ENCODE results near the gene DDX31.

Gene DDX31

GRCh38 chr9:132585954-132586829, 83.6 kb downstream of the DDX31 start:
- no peak overlapping the region for H3K27ac ChIP-seq (ENCODE audit: low read depth, low read length)
- H3K9me3 ChIP-seq (ENCODE audit: low read length), result no peaks in the 10 kb centered on the region
- H3K4me1 ChIP-seq (ENCODE audit: insufficient read depth, low read length), result peaks cover 7% of the 10 kb centered on the region
- H3K36me3 ChIP-seq (ENCODE audit: insufficient read depth, low read length), result no peaks in the 10 kb centered on the region
- no peak overlapping the region for H3K9ac ChIP-seq (ENCODE audit: low read length)
- H3K4me3 ChIP-seq (ENCODE audit: low read depth in 1 of 2, low read length in 2 of 2), result no peak overlapping the region
- H3K27me3 ChIP-seq (ENCODE audit: control insufficient read depth in 1 of 2, insufficient read depth in 2 of 2, low read length in 2 of 2), result peaks cover 54 to 97% of the 10 kb centered on the region in 2 donors

- Histone ChIP-seq H3K27me3 (ENCODE audit: control insufficient read depth in 1 of 2, insufficient read depth in 2 of 2, low read length in 2 of 2) (peaks cover 55 to 98% of the 10 kb centered on the region in 2 donors), H3K27ac (ENCODE audit: low read depth, low read length) (no peak overlapping the region), H3K9ac (ENCODE audit: low read length) (no peak overlapping the region), H3K36me3 (ENCODE audit: insufficient read depth, low read length) (no peaks in the 10 kb centered on the region), H3K4me3 (ENCODE audit: low read depth in 1 of 2, low read length in 2 of 2) (no peak overlapping the region), H3K9me3 (ENCODE audit: low read length) (no peaks in the 10 kb centered on the region), H3K4me1 (ENCODE audit: insufficient read depth, low read length) (peaks cover 7% of the 10 kb centered on the region)
Observed at GRCh38 chr9:132584601-132585560, 84.9 kb downstream of the DDX31 start.

GRCh38 chr9:132583584-132584304, 86.0 kb downstream of the DDX31 start:
- Histone ChIP-seq H3K4me1 (ENCODE audit: insufficient read depth, low read length) (peaks cover 7% of the 10 kb centered on the region), H3K9me3 (ENCODE audit: low read length) (no peaks in the 10 kb centered on the region), H3K36me3 (ENCODE audit: insufficient read depth, low read length) (no peaks in the 10 kb centered on the region), H3K4me3 (ENCODE audit: low read depth in 1 of 2, low read length in 2 of 2) (no peak overlapping the region), H3K27me3 (ENCODE audit: control insufficient read depth in 1 of 2, insufficient read depth in 2 of 2, low read length in 2 of 2) (peaks cover 66 to 99% of the 10 kb centered on the region in 2 donors), H3K9ac (ENCODE audit: low read length) (no peak overlapping the region), H3K27ac (ENCODE audit: low read depth, low read length) (no peak overlapping the region)

GRCh38 chr9:132582786-132583583, 86.8 kb downstream of the DDX31 start:
- Histone ChIP-seq H3K9me3 (ENCODE audit: low read length) (no peaks in the 10 kb centered on the region), H3K27ac (ENCODE audit: low read depth, low read length) (no peak overlapping the region), H3K36me3 (ENCODE audit: insufficient read depth, low read length) (no peaks in the 10 kb centered on the region), H3K9ac (ENCODE audit: low read length) (no peak overlapping the region), H3K27me3 (ENCODE audit: control insufficient read depth in 1 of 2, insufficient read depth in 2 of 2, low read length in 2 of 2) (peaks cover 70 to 97% of the 10 kb centered on the region in 2 donors), H3K4me3 (ENCODE audit: low read depth in 1 of 2, low read length in 2 of 2) (no peak overlapping the region), H3K4me1 (ENCODE audit: insufficient read depth, low read length) (peaks cover 7% of the 10 kb centered on the region)

- Histone ChIP-seq H3K4me3 (ENCODE audit: low read depth in 1 of 2, low read length in 2 of 2) (peak within 1 kb of the TSS in 1 of 2 donors; percentile 45), H3K9me3 (ENCODE audit: low read length) (no peaks in the 10 kb centered on the region), H3K27ac (ENCODE audit: low read depth, low read length) (no peak within 1 kb of the TSS), H3K4me1 (ENCODE audit: insufficient read depth, low read length) (peaks cover 7% of the 10 kb centered on the region), H3K9ac (ENCODE audit: low read length) (no peak within 1 kb of the TSS), H3K36me3 (ENCODE audit: insufficient read depth, low read length) (no peaks in the 10 kb centered on the region), H3K27me3 (ENCODE audit: control insufficient read depth in 1 of 2, insufficient read depth in 2 of 2, low read length in 2 of 2) (peaks cover 64 to 91% of the 10 kb centered on the region in 2 donors)
Observed at GRCh38 chr9:132582276-132582785, 87.5 kb downstream of the DDX31 start, which contains the start of gene BARHL1. BARHL1 (plus strand) TSS chr9:132582606; CDS start chr9:132582798, 192 bp downstream.

GRCh38 chr9:132579427-132579798, 90.4 kb downstream of the DDX31 start:
- peaks cover 39 to 88% of the 10 kb centered on the region in 2 donors for H3K27me3 ChIP-seq (ENCODE audit: control insufficient read depth in 1 of 2, insufficient read depth in 2 of 2, low read length in 2 of 2)
- no peak overlapping the region for H3K27ac ChIP-seq (ENCODE audit: low read depth, low read length)
- H3K36me3 ChIP-seq (ENCODE audit: insufficient read depth, low read length), result no peaks in the 10 kb centered on the region
- H3K9ac ChIP-seq (ENCODE audit: low read length), result no peak overlapping the region
- peaks cover 7% of the 10 kb centered on the region for H3K4me1 ChIP-seq (ENCODE audit: insufficient read depth, low read length)
- no peak overlapping the region for H3K4me3 ChIP-seq (ENCODE audit: low read depth in 1 of 2, low read length in 2 of 2)
- H3K9me3 ChIP-seq (ENCODE audit: low read length), result no peaks in the 10 kb centered on the region

- no peak overlapping the region for H3K9ac ChIP-seq (ENCODE audit: low read length)
- no peak overlapping the region for H3K27ac ChIP-seq (ENCODE audit: low read depth, low read length)
- H3K9me3 ChIP-seq (ENCODE audit: low read length), result no peaks in the 10 kb centered on the region
- peaks cover 33 to 83% of the 10 kb centered on the region in 2 donors for H3K27me3 ChIP-seq (ENCODE audit: control insufficient read depth in 1 of 2, insufficient read depth in 2 of 2, low read length in 2 of 2)
- no peaks in the 10 kb centered on the region for H3K36me3 ChIP-seq (ENCODE audit: insufficient read depth, low read length)
- no peak overlapping the region for H3K4me3 ChIP-seq (ENCODE audit: low read depth in 1 of 2, low read length in 2 of 2)
- peaks cover 7% of the 10 kb centered on the region for H3K4me1 ChIP-seq (ENCODE audit: insufficient read depth, low read length)
Observed at GRCh38 chr9:132578367-132578932, 91.3 kb downstream of the DDX31 start.

GRCh38 chr9:132577119-132577518, 92.7 kb downstream of the DDX31 start:
- no peaks in the 10 kb centered on the region for H3K36me3 ChIP-seq (ENCODE audit: insufficient read depth, low read length)
- no peak overlapping the region for H3K4me3 ChIP-seq (ENCODE audit: low read depth in 1 of 2, low read length in 2 of 2)
- no peaks in the 10 kb centered on the region for H3K9me3 ChIP-seq (ENCODE audit: low read length)
- H3K27me3 ChIP-seq (ENCODE audit: control insufficient read depth in 1 of 2, insufficient read depth in 2 of 2, low read length in 2 of 2), result peaks cover 28 to 70% of the 10 kb centered on the region in 2 donors
- no peak overlapping the region for H3K27ac ChIP-seq (ENCODE audit: low read depth, low read length)
- peaks cover 7% of the 10 kb centered on the region for H3K4me1 ChIP-seq (ENCODE audit: insufficient read depth, low read length)
- H3K9ac ChIP-seq (ENCODE audit: low read length), result no peak overlapping the region

GRCh38 chr9:132575811-132576210, 94.0 kb downstream of the DDX31 start:
- Histone ChIP-seq H3K36me3 (ENCODE audit: insufficient read depth, low read length) (no peaks in the 10 kb centered on the region), H3K9ac (ENCODE audit: low read length) (no peak overlapping the region), H3K9me3 (ENCODE audit: low read length) (no peaks in the 10 kb centered on the region), H3K4me3 (ENCODE audit: low read depth in 1 of 2, low read length in 2 of 2) (no peak overlapping the region), H3K27me3 (ENCODE audit: control insufficient read depth in 1 of 2, insufficient read depth in 2 of 2, low read length in 2 of 2) (peaks cover 19 to 56% of the 10 kb centered on the region in 2 donors), H3K4me1 (ENCODE audit: insufficient read depth, low read length) (no peaks in the 10 kb centered on the region), H3K27ac (ENCODE audit: low read depth, low read length) (no peak overlapping the region)

GRCh38 chr9:132575005-132575609, 94.7 kb downstream of the DDX31 start:
- peaks cover 16 to 49% of the 10 kb centered on the region in 2 donors for H3K27me3 ChIP-seq (ENCODE audit: control insufficient read depth in 1 of 2, insufficient read depth in 2 of 2, low read length in 2 of 2)
- no peaks in the 10 kb centered on the region for H3K4me1 ChIP-seq (ENCODE audit: insufficient read depth, low read length)
- no peak overlapping the region for H3K4me3 ChIP-seq (ENCODE audit: low read depth in 1 of 2, low read length in 2 of 2)
- no peaks in the 10 kb centered on the region for H3K36me3 ChIP-seq (ENCODE audit: insufficient read depth, low read length)
- no peak overlapping the region for H3K27ac ChIP-seq (ENCODE audit: low read depth, low read length)
- no peaks in the 10 kb centered on the region for H3K9me3 ChIP-seq (ENCODE audit: low read length)
- H3K9ac ChIP-seq (ENCODE audit: low read length), result no peak overlapping the region
